Loucy (cell line): ENCODE results near the gene GDAP1L1.

Experiments used
- EZH2phosphoT487 ChIP-seq: fragments of 200-600 bp; IDR thresholded peaks from 2 replicates; pipeline ENCODE4 v1.6.1; 2018; ENCODE audit warnings: antibody characterized with exemption, mild to moderate bottlenecking, moderate library complexity, borderline replicate concordance
- TF ChIP-seq, protein P1 (sequence below): fragments of 200-600 bp; sonication (generic); conservative IDR thresholded peaks from 2 replicates; pipeline ENCODE4 v1.5.1; 2014; ENCODE audit warnings: mild to moderate bottlenecking, antibody characterized with exemption, low read length

DNA sequence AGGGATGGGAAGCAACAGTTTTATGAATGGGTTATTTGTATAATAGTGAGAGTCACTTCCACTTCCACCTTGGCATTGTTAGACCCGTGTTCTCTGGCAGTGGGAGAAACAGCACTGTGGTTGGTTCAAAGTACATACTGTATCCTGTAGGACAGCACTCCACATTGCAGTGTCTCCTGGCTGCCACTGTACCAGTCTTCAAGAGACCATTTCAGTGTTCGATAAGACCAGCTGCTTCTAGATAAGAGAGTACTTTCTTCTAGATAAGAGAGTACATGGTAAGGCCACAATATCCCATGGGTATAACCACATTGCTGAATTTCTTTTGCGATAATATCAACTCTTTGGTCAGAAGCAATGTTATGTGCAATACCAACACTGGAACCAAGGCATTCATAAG lies 35.1 kb downstream of the GDAP1L1 start:
- TF ChIP-seq, protein P1, sequence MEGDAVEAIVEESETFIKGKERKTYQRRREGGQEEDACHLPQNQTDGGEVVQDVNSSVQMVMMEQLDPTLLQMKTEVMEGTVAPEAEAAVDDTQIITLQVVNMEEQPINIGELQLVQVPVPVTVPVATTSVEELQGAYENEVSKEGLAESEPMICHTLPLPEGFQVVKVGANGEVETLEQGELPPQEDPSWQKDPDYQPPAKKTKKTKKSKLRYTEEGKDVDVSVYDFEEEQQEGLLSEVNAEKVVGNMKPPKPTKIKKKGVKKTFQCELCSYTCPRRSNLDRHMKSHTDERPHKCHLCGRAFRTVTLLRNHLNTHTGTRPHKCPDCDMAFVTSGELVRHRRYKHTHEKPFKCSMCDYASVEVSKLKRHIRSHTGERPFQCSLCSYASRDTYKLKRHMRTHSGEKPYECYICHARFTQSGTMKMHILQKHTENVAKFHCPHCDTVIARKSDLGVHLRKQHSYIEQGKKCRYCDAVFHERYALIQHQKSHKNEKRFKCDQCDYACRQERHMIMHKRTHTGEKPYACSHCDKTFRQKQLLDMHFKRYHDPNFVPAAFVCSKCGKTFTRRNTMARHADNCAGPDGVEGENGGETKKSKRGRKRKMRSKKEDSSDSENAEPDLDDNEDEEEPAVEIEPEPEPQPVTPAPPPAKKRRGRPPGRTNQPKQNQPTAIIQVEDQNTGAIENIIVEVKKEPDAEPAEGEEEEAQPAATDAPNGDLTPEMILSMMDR: no peak
- TF ChIP-seq EZH2phosphoT487: no peak
